Left ventricle myocardium inferior (tissue), 1 donor: ENCODE measurements around the gene ELFN1. TPM values are rescaled to one million over a fixed set of nuclear protein-coding genes. Genes with fewer than 3 reads are reported as not detected.
"Not testable (repeated sequence)": the region's sequence is repeated elsewhere in the genome, so short reads cannot be mapped to it uniquely, and the experiment has no call there.

Experiments
- DNase-seq: peaks from one replicate; pipeline ENCODE4 v3.0.0-alpha.2; 2020
- H3K27ac ChIP-seq: fragments of 200-600 bp; replicated peaks from 2 replicates; pipeline ENCODE4 v1.8.0; 2021
- H3K27me3 ChIP-seq: fragments of 200-600 bp; 2 replicates; pipeline ENCODE4 v1.8.0; 2021; ENCODE audit warnings: low read depth
- H3K36me3 ChIP-seq: fragments of 200-600 bp; 2 replicates; pipeline ENCODE4 v1.8.0; 2021
- H3K4me1 ChIP-seq: fragments of 200-600 bp; 2 replicates; pipeline ENCODE4 v1.8.0; 2021
- H3K4me3 ChIP-seq: fragments of 200-600 bp; 2 replicates; pipeline ENCODE4 v1.8.0; 2021; ENCODE audit warnings: mild to moderate bottlenecking, moderate library complexity
- H3K9me3 ChIP-seq: fragments of 200-600 bp; replicated peaks from 2 replicates; pipeline ENCODE4 v1.8.0; 2021
- CTCF ChIP-seq: fragments of 200-600 bp; IDR thresholded peaks from 2 replicates; pipeline ENCODE4 v1.8.0; 2021; ENCODE audit warnings: antibody characterized with exemption, mild to moderate bottlenecking, borderline replicate concordance
- intact Hi-C: fragments of 100-400 bp; cut with micrococcal nuclease; formaldehyde crosslinking; loops from one replicate; pipeline ENCODE4 v1.11.0; 2022
- total RNA-seq: library from RNA; stranded (reverse); fragmentation: NEBNext Ultra II Directional; extraction: Animal tissue kit (Norgen Biotek cat#: 25700); gene quantifications from one replicate; pipeline ENCODE4 v1.2.1, GENCODE V29; 2021
- donor health status: DM: no; HTN: yes; CAD: no; lungs with severe emphysema.

The ELFN1 gene
- total RNA-seq, 1 donor from 2014 or later: 10.5 TPM

- TF ChIP-seq CTCF: no peak
- Histone ChIP-seq H3K36me3 (peaks cover 4% of the 10 kb centered on the region), H3K9me3 (peaks cover 2% of the 10 kb centered on the region), H3K4me1 (peaks cover 57% of the 10 kb centered on the region), H3K27ac (no peak overlapping the region), H3K27me3 (no peaks in the 10 kb centered on the region), H3K4me3 (no peak overlapping the region)
- intact Hi-C loops: no loop called here
- DNase-seq: no peak
Observed at GRCh38 chr7:1715331-1715625, 45.2 kb downstream of the ELFN1 start.

GRCh38 chr7:1715671-1716074 lies 45.6 kb downstream of the ELFN1 start:
- TF ChIP-seq CTCF: no peak
- intact Hi-C loops: no loop called here
- no peaks in the 10 kb centered on the region for H3K36me3 ChIP-seq
- no peaks in the 10 kb centered on the region for H3K27me3 ChIP-seq
- DNase-seq: no peak
- H3K9me3 ChIP-seq: no peaks in the 10 kb centered on the region
- H3K27ac ChIP-seq: no peak overlapping the region
- peaks cover 61% of the 10 kb centered on the region for H3K4me1 ChIP-seq
- H3K4me3 ChIP-seq: no peak overlapping the region

GRCh38 chr7:1716263-1717094 lies 46.4 kb downstream of the ELFN1 start:
- H3K27ac ChIP-seq: no peak overlapping the region
- H3K9me3 ChIP-seq: no peaks in the 10 kb centered on the region
- H3K36me3 ChIP-seq: no peaks in the 10 kb centered on the region
- no peak for DNase-seq
- TF ChIP-seq CTCF: no peak
- no peak overlapping the region for H3K4me3 ChIP-seq
- H3K4me1 ChIP-seq: peaks cover 69% of the 10 kb centered on the region
- intact Hi-C loops: no loop called here
- no peaks in the 10 kb centered on the region for H3K27me3 ChIP-seq

- no peak for TF ChIP-seq CTCF
- Histone ChIP-seq H3K4me3 (no peak overlapping the region), H3K36me3 (no peaks in the 10 kb centered on the region), H3K9me3 (no peaks in the 10 kb centered on the region), H3K4me1 (peaks cover 70% of the 10 kb centered on the region), H3K27ac (no peak overlapping the region), H3K27me3 (no peaks in the 10 kb centered on the region)
- no peak for DNase-seq
- intact Hi-C loops: no loop called here
Observed at GRCh38 chr7:1717095-1717483, 47.0 kb downstream of the ELFN1 start.

- intact Hi-C loops: no loop called here
- no peak overlapping the region for H3K4me3 ChIP-seq
- no peak overlapping the region for H3K27ac ChIP-seq
- no peak for TF ChIP-seq CTCF
- H3K36me3 ChIP-seq: no peaks in the 10 kb centered on the region
- no peaks in the 10 kb centered on the region for H3K27me3 ChIP-seq
- peaks cover 67% of the 10 kb centered on the region for H3K4me1 ChIP-seq
- H3K9me3 ChIP-seq: peaks cover under 1% of the 10 kb centered on the region
- no peak for DNase-seq
Observed at GRCh38 chr7:1717903-1718676, 48.0 kb downstream of the ELFN1 start.

GRCh38 chr7:1718850-1719249 lies 48.8 kb downstream of the ELFN1 start:
- H3K27ac ChIP-seq, DNase-seq, H3K9me3 ChIP-seq, H3K4me3 ChIP-seq, H3K36me3 ChIP-seq, intact Hi-C loops, H3K27me3 ChIP-seq: not testable (repeated sequence)
- H3K4me1 ChIP-seq: peaks cover 59% of the 10 kb centered on the region

GRCh38 chr7:1719256-1719655 lies 49.2 kb downstream of the ELFN1 start:
- H3K27me3 ChIP-seq, intact Hi-C loops, H3K36me3 ChIP-seq, H3K4me3 ChIP-seq, DNase-seq, H3K9me3 ChIP-seq: not testable (repeated sequence)
- peak overlapping the region; percentile 59 for H3K27ac ChIP-seq
- peaks cover 57% of the 10 kb centered on the region for H3K4me1 ChIP-seq
